ENCODE results near the gene JUN. TPM values are rescaled to one million over a fixed set of nuclear protein-coding genes. Genes with fewer than 3 reads are reported as not detected.

JUN gene
- total RNA-seq, 2 donors from 2014 or later = 53.4 to 62.2 TPM

GRCh38 chr1:58765441-58765840 is 18.4 kb downstream of the JUN start:
- Mint-ChIP-seq H3K4me3 (no peak overlapping the region), H3K27me3 (peaks cover 6% of the 10 kb centered on the region), H3K36me3 (ENCODE audit: low read depth) (no peaks in the 10 kb centered on the region), H3K27ac (no peak overlapping the region), H3K9me3 (no peaks in the 10 kb centered on the region), H3K4me1 (no peaks in the 10 kb centered on the region)
- ATAC-seq (replicated peaks) = no peak

GRCh38 chr1:58765006-58765405 is 18.8 kb downstream of the JUN start:
- Mint-ChIP-seq H3K9me3 (no peaks in the 10 kb centered on the region), H3K27me3 (peaks cover 6% of the 10 kb centered on the region), H3K4me1 (no peaks in the 10 kb centered on the region), H3K36me3 (ENCODE audit: low read depth) (no peaks in the 10 kb centered on the region), H3K4me3 (no peak overlapping the region), H3K27ac (no peak overlapping the region)
- ATAC-seq (replicated peaks) = no peak

GRCh38 chr1:58764294-58764978 is 19.4 kb downstream of the JUN start:
- no peaks in the 10 kb centered on the region for H3K4me1 Mint-ChIP-seq
- peaks cover 6% of the 10 kb centered on the region for H3K27me3 Mint-ChIP-seq
- H3K4me3 Mint-ChIP-seq = no peak overlapping the region
- H3K27ac Mint-ChIP-seq = no peak overlapping the region
- H3K36me3 Mint-ChIP-seq (ENCODE audit: low read depth) = no peaks in the 10 kb centered on the region
- H3K9me3 Mint-ChIP-seq = no peaks in the 10 kb centered on the region
- peak; percentile 28 for ATAC-seq (replicated peaks)

GRCh38 chr1:58763214-58763613 is 20.6 kb downstream of the JUN start:
- Mint-ChIP-seq H3K4me3 (no peak overlapping the region), H3K36me3 (ENCODE audit: low read depth) (no peaks in the 10 kb centered on the region)
- ATAC-seq (replicated peaks) = no peak

GRCh38 chr1:58762806-58763205 is 21.0 kb downstream of the JUN start:
- Mint-ChIP-seq H3K27me3 (peaks cover 3% of the 10 kb centered on the region), H3K9me3 (no peaks in the 10 kb centered on the region), H3K36me3 (ENCODE audit: low read depth) (no peaks in the 10 kb centered on the region)

More at GRCh38 chr1:58763214-58763613, 20.6 kb downstream of the JUN start:
- H3K27me3 Mint-ChIP-seq = peaks cover 6% of the 10 kb centered on the region
- H3K27ac Mint-ChIP-seq = peak overlapping the region; percentile 16
- no peaks in the 10 kb centered on the region for H3K9me3 Mint-ChIP-seq
- no peaks in the 10 kb centered on the region for H3K4me1 Mint-ChIP-seq

GRCh38 chr1:58755468-58755872 is 28.4 kb downstream of the JUN start:
- Mint-ChIP-seq H3K27me3 (no peaks in the 10 kb centered on the region), H3K27ac (peak overlapping the region; percentile 90), H3K4me1 (peaks cover 30% of the 10 kb centered on the region), H3K9me3 (no peaks in the 10 kb centered on the region), H3K36me3 (ENCODE audit: low read depth) (no peaks in the 10 kb centered on the region), H3K4me3 (peak overlapping the region; percentile 72)
- peak; percentile 97 for ATAC-seq (replicated peaks)

More at GRCh38 chr1:58762806-58763205, 21.0 kb downstream of the JUN start:
- Mint-ChIP-seq H3K27ac (peak overlapping the region; percentile 16), H3K4me3 (no peak overlapping the region), H3K4me1 (no peaks in the 10 kb centered on the region)
- ATAC-seq (replicated peaks) = no peak

GRCh38 chr1:58754683-58755467 is 29.0 kb downstream of the JUN start:
- no peaks in the 10 kb centered on the region for H3K9me3 Mint-ChIP-seq
- peak overlapping the region; percentile 90 for H3K27ac Mint-ChIP-seq
- H3K36me3 Mint-ChIP-seq (ENCODE audit: low read depth) = no peaks in the 10 kb centered on the region
- ATAC-seq (replicated peaks) = no peak
- peak overlapping the region; percentile 72 for H3K4me3 Mint-ChIP-seq
- no peaks in the 10 kb centered on the region for H3K27me3 Mint-ChIP-seq
- H3K4me1 Mint-ChIP-seq = peaks cover 30% of the 10 kb centered on the region

- peaks cover 30% of the 10 kb centered on the region for H3K4me1 Mint-ChIP-seq
- no peak for ATAC-seq (replicated peaks)
- peak overlapping the region; percentile 72 for H3K4me3 Mint-ChIP-seq
- no peaks in the 10 kb centered on the region for H3K27me3 Mint-ChIP-seq
- no peaks in the 10 kb centered on the region for H3K36me3 Mint-ChIP-seq (ENCODE audit: low read depth)
- peak overlapping the region; percentile 90 for H3K27ac Mint-ChIP-seq
- H3K9me3 Mint-ChIP-seq = no peaks in the 10 kb centered on the region
Observed at GRCh38 chr1:58754073-58754613, 29.7 kb downstream of the JUN start.

GRCh38 chr1:58753431-58753866 is 30.4 kb downstream of the JUN start:
- Mint-ChIP-seq H3K36me3 (ENCODE audit: low read depth) (no peaks in the 10 kb centered on the region), H3K4me3 (peak overlapping the region; percentile 72), H3K27me3 (no peaks in the 10 kb centered on the region), H3K9me3 (no peaks in the 10 kb centered on the region), H3K4me1 (peaks cover 30% of the 10 kb centered on the region), H3K27ac (no peak overlapping the region)
- ATAC-seq (replicated peaks) = no peak

GRCh38 chr1:58749646-58750045 is 34.2 kb downstream of the JUN start:
- Mint-ChIP-seq H3K27ac (peak overlapping the region; percentile 11), H3K9me3 (no peaks in the 10 kb centered on the region), H3K4me1 (peaks cover 7% of the 10 kb centered on the region), H3K36me3 (ENCODE audit: low read depth) (no peaks in the 10 kb centered on the region), H3K4me3 (no peak overlapping the region), H3K27me3 (peaks cover 18% of the 10 kb centered on the region)
- peak; percentile 24 for ATAC-seq (replicated peaks)

- Mint-ChIP-seq H3K9me3 (no peaks in the 10 kb centered on the region), H3K27ac (no peak overlapping the region), H3K27me3 (peaks cover 21% of the 10 kb centered on the region), H3K4me3 (no peak overlapping the region), H3K4me1 (no peaks in the 10 kb centered on the region), H3K36me3 (ENCODE audit: low read depth) (no peaks in the 10 kb centered on the region)
- no peak for ATAC-seq (replicated peaks)
Observed at GRCh38 chr1:58748666-58749065, 35.2 kb downstream of the JUN start.

- Mint-ChIP-seq H3K27me3 (peaks cover 21% of the 10 kb centered on the region), H3K4me3 (no peak overlapping the region), H3K4me1 (no peaks in the 10 kb centered on the region), H3K9me3 (no peaks in the 10 kb centered on the region), H3K36me3 (ENCODE audit: low read depth) (no peaks in the 10 kb centered on the region), H3K27ac (no peak overlapping the region)
- no peak for ATAC-seq (replicated peaks)
Observed at GRCh38 chr1:58746757-58747156, 37.1 kb downstream of the JUN start.

GRCh38 chr1:58746182-58746581 is 37.7 kb downstream of the JUN start:
- no peak for ATAC-seq (replicated peaks)
- Mint-ChIP-seq H3K4me3 (no peak overlapping the region), H3K27me3 (peaks cover 21% of the 10 kb centered on the region), H3K27ac (no peak overlapping the region), H3K4me1 (no peaks in the 10 kb centered on the region), H3K36me3 (ENCODE audit: low read depth) (no peaks in the 10 kb centered on the region), H3K9me3 (no peaks in the 10 kb centered on the region)

GRCh38 chr1:58745666-58746065 is 38.2 kb downstream of the JUN start:
- no peak overlapping the region for H3K4me3 Mint-ChIP-seq
- no peak for ATAC-seq (replicated peaks)
- no peaks in the 10 kb centered on the region for H3K4me1 Mint-ChIP-seq
- no peaks in the 10 kb centered on the region for H3K9me3 Mint-ChIP-seq
- no peak overlapping the region for H3K27ac Mint-ChIP-seq
- peaks cover 21% of the 10 kb centered on the region for H3K27me3 Mint-ChIP-seq
- H3K36me3 Mint-ChIP-seq (ENCODE audit: low read depth) = no peaks in the 10 kb centered on the region

- H3K27ac Mint-ChIP-seq = no peak overlapping the region
Observed at GRCh38 chr1:58745117-58745516, 38.7 kb downstream of the JUN start.

More at GRCh38 chr1:58745117-58745516, 38.7 kb downstream of the JUN start:
- H3K27me3 Mint-ChIP-seq = peaks cover 21% of the 10 kb centered on the region
- ATAC-seq (replicated peaks) = no peak
- no peaks in the 10 kb centered on the region for H3K9me3 Mint-ChIP-seq
- H3K4me3 Mint-ChIP-seq = no peak overlapping the region
- H3K36me3 Mint-ChIP-seq (ENCODE audit: low read depth) = no peaks in the 10 kb centered on the region
- no peaks in the 10 kb centered on the region for H3K4me1 Mint-ChIP-seq
